BE2C (cell line): ENCODE results near the gene SF3A1.

Source experiments
- DNase-seq: peaks from one replicate; pipeline ENCODE4 v3.0.0-alpha.2; 2020
- H3K27me3 ChIP-seq: fragments of 250-450 bp; sonication (Bioruptor Pico); 2 replicates; pipeline ENCODE4 v1.5.1; 2020; ENCODE audit warnings: mild to moderate bottlenecking
- H3K36me3 ChIP-seq: fragments of 250-450 bp; sonication (Bioruptor Pico); 2 replicates; pipeline ENCODE4 v1.5.1; 2020; ENCODE audit warnings: mild to moderate bottlenecking
- H3K4me1 ChIP-seq: fragments of 250-450 bp; sonication (Bioruptor Pico); 2 replicates; pipeline ENCODE4 v1.5.1; 2020
- H3K4me3 ChIP-seq: 2 replicates; pipeline ENCODE4 v1.5.1; 2011; ENCODE audit warnings: low read depth, low read length
- H3K9me3 ChIP-seq: fragments of 250-450 bp; sonication (Bioruptor Pico); 2 replicates; pipeline ENCODE4 v1.5.1; 2020
- CTCF ChIP-seq: IDR thresholded peaks from 2 replicates; pipeline ENCODE4 v1.5.1; 2012; ENCODE audit warnings: mild to moderate bottlenecking, low read depth, low read length

The SF3A1 gene

GRCh38 chr22:30336752-30337460 lies 19.8 kb downstream of the SF3A1 start:
- Histone ChIP-seq H3K4me3 (no peak overlapping the region), H3K27me3 (no peaks in the 10 kb centered on the region), H3K9me3 (no peaks in the 10 kb centered on the region), H3K36me3 (peaks cover 95% of the 10 kb centered on the region), H3K4me1 (no peaks in the 10 kb centered on the region)
- no peak for TF ChIP-seq CTCF
- no peak for DNase-seq

GRCh38 chr22:30335236-30335635 lies 21.5 kb downstream of the SF3A1 start:
- no peak for TF ChIP-seq CTCF
- H3K27me3 ChIP-seq, result no peaks in the 10 kb centered on the region
- H3K36me3 ChIP-seq, result peaks cover 87% of the 10 kb centered on the region
- no peak overlapping the region for H3K4me3 ChIP-seq
- DNase-seq, result no peak
- no peaks in the 10 kb centered on the region for H3K4me1 ChIP-seq
- no peaks in the 10 kb centered on the region for H3K9me3 ChIP-seq

- no peak overlapping the region for H3K4me3 ChIP-seq
- H3K36me3 ChIP-seq, result peaks cover 82% of the 10 kb centered on the region
- no peaks in the 10 kb centered on the region for H3K4me1 ChIP-seq
- no peaks in the 10 kb centered on the region for H3K9me3 ChIP-seq
- H3K27me3 ChIP-seq, result no peaks in the 10 kb centered on the region
- TF ChIP-seq CTCF, result no peak
- no peak for DNase-seq
Observed at GRCh38 chr22:30334646-30335045, 22.0 kb downstream of the SF3A1 start.

- Histone ChIP-seq H3K4me3 (no peak overlapping the region), H3K4me1 (no peaks in the 10 kb centered on the region), H3K9me3 (no peaks in the 10 kb centered on the region), H3K36me3 (peaks cover 72% of the 10 kb centered on the region), H3K27me3 (no peaks in the 10 kb centered on the region)
- TF ChIP-seq CTCF, result no peak
- no peak for DNase-seq
Observed at GRCh38 chr22:30333707-30334087, 23.0 kb downstream of the SF3A1 start.

- Histone ChIP-seq H3K4me3 (no peak overlapping the region), H3K9me3 (no peaks in the 10 kb centered on the region), H3K27me3 (no peaks in the 10 kb centered on the region), H3K36me3 (peaks cover 67% of the 10 kb centered on the region), H3K4me1 (no peaks in the 10 kb centered on the region)
- no peak for TF ChIP-seq CTCF
- DNase-seq, result no peak
Observed at GRCh38 chr22:30332994-30333706, 23.5 kb downstream of the SF3A1 start.

GRCh38 chr22:30332551-30332950 lies 24.1 kb downstream of the SF3A1 start:
- no peak for DNase-seq
- no peaks in the 10 kb centered on the region for H3K9me3 ChIP-seq
- H3K27me3 ChIP-seq, result no peaks in the 10 kb centered on the region
- H3K4me1 ChIP-seq, result peaks cover 2% of the 10 kb centered on the region; the same call in 1 of the 2 replicates
- TF ChIP-seq CTCF, result no peak
- no peak overlapping the region for H3K4me3 ChIP-seq
- H3K36me3 ChIP-seq, result peaks cover 61% of the 10 kb centered on the region
